Skeletal muscle satellite cell (primary cell): ENCODE results near the gene B4GALNT3.
"Not testable (repeated sequence)": the region's sequence is repeated elsewhere in the genome, so short reads cannot be mapped to it uniquely, and the experiment has no call there.

Experiments
- H3K27me3 ChIP-seq: 2 replicates; pipeline ENCODE4 v1.7.0; 2013; ENCODE audit warnings: low read length; ENCODE audit not compliant: control insufficient read depth, insufficient read depth
- H3K36me3 ChIP-seq: 2 replicates; pipeline ENCODE4 v1.7.0; 2013; ENCODE audit warnings: mild to moderate bottlenecking, control low read depth, low read length; ENCODE audit not compliant: insufficient read depth
- H3K4me1 ChIP-seq: 2 replicates; pipeline ENCODE4 v1.7.0; 2013; ENCODE audit warnings: low read length; ENCODE audit not compliant: control insufficient read depth, insufficient read depth
- H3K4me2 ChIP-seq: 2 replicates; pipeline ENCODE4 v1.7.0; 2013; ENCODE audit warnings: mild to moderate bottlenecking, low read length
- H3K4me3 ChIP-seq: 2 replicates; pipeline ENCODE4 v1.7.0; 2013; ENCODE audit warnings: low read length
- H3K9ac ChIP-seq: 2 replicates; pipeline ENCODE4 v1.7.0; 2013; ENCODE audit warnings: mild to moderate bottlenecking, low read depth, low read length, moderate library complexity
- H3K9me3 ChIP-seq: replicated peaks from 2 replicates; pipeline ENCODE4 v1.7.0; 2013; ENCODE audit warnings: mild to moderate bottlenecking, control low read depth, low read length

The B4GALNT3 gene

DNA sequence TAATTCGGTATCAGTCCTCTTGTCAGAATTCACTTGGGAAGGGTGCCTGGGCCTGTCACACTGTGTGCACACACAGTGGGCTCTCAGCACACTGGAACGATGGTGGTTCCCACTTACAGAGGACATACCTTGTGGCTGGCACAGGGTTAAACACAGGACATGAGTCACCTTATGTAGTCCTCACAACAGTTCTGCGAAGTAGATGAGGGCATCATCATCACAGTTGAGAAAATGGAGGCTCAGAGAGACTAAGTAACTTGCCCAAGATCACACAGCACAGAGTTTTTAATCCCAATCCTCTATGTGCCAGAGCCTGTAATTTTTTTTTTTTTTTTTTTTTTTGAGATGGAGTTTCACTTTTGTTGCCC lies 112.8 kb downstream of the B4GALNT3 start:
- H3K4me3 ChIP-seq: no peak overlapping the region

DNA sequence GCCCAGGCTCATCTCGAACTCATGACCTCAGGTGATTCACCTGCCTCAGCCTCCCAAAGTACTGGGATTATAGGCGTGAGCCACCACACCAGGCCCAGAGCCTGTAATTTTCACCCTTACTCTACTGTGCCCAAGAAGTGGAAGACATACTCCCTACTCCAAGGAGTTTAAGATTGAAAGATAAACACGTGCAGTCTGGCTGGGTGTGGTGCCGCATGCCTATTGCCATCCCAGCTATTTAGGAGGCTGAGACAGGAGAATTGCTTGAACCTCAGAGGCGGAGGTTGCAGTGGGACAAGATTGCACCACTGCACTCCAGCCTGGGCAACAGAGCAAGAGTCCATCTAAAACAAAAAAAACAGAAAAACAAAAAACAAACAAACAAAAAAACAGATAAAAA lies 113.5 kb downstream of the B4GALNT3 start:
- Histone ChIP-seq H3K4me3 (no peak overlapping the region), H3K9me3 (no peaks in the 10 kb centered on the region), H3K4me2 (no peak overlapping the region), H3K27me3 (no peaks in the 10 kb centered on the region), H3K4me1 (peaks cover 44% of the 10 kb centered on the region), H3K9ac (no peak overlapping the region), H3K36me3 (no peaks in the 10 kb centered on the region)

More for the DNA sequence above, 112.8 kb downstream of the B4GALNT3 start:
- Histone ChIP-seq H3K9ac (peak overlapping the region; percentile 30), H3K36me3 (no peaks in the 10 kb centered on the region), H3K4me2 (peak overlapping the region; percentile 91), H3K9me3 (no peaks in the 10 kb centered on the region), H3K27me3 (no peaks in the 10 kb centered on the region), H3K4me1 (peaks cover 44% of the 10 kb centered on the region)

DNA sequence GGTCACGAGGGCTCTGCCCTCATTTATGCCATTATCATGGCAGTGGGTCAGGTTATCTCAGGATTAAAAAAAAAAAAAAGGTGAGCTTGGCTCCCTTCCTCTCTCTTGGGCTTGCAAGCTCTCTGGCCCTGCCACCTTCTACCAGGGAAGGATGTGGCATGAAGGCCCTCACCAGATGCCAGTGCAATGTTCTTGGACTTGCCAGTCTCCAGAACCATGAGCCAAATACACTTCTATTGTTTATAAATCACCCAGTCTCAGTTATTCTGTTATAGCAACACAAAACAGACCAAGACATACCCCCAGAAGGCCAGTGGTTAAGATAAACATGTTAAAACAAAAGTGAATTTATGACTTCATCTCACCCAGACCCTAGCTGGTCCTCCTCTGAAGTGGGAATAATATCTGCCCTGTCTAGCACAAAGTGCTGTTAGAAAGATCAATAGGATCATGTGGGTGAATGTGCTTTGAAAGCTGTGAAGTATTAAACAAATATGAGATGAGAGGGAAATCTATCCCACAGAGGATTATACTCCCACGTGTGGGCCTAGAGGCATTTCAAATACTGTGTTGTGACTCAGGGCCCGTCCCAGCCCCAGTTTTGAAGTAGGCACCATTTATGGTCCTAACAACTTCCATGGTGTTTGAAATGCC lies 114.9 kb downstream of the B4GALNT3 start:
- Histone ChIP-seq H3K4me2 (no peak overlapping the region), H3K9me3 (no peaks in the 10 kb centered on the region), H3K4me3 (no peak overlapping the region), H3K27me3 (no peaks in the 10 kb centered on the region), H3K9ac (no peak overlapping the region), H3K36me3 (no peaks in the 10 kb centered on the region), H3K4me1 (peaks cover 44% of the 10 kb centered on the region)

DNA sequence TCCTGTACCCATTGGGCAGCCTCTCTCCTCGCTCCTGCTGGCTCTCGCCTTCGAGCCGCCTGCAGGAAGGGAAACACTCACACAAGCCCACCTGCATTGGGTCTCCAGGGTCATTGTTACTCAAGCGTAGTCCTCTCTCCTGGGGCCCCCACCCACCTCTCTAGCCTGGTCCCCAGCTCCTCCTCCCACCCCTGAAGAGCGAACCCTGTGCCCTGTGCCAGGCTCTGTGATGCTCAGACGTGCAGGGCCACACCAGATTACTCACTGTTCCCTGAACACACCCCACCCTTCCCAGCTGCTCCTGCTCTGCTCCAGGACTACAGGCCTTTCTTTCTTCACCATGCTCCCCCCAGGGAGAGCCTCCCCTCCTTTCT lies 115.4 kb downstream of the B4GALNT3 start:
- Histone ChIP-seq H3K4me2 (no peak overlapping the region), H3K36me3 (no peaks in the 10 kb centered on the region), H3K9ac (no peak overlapping the region), H3K4me3 (no peak overlapping the region), H3K27me3 (no peaks in the 10 kb centered on the region), H3K4me1 (peaks cover 44% of the 10 kb centered on the region), H3K9me3 (no peaks in the 10 kb centered on the region)

DNA sequence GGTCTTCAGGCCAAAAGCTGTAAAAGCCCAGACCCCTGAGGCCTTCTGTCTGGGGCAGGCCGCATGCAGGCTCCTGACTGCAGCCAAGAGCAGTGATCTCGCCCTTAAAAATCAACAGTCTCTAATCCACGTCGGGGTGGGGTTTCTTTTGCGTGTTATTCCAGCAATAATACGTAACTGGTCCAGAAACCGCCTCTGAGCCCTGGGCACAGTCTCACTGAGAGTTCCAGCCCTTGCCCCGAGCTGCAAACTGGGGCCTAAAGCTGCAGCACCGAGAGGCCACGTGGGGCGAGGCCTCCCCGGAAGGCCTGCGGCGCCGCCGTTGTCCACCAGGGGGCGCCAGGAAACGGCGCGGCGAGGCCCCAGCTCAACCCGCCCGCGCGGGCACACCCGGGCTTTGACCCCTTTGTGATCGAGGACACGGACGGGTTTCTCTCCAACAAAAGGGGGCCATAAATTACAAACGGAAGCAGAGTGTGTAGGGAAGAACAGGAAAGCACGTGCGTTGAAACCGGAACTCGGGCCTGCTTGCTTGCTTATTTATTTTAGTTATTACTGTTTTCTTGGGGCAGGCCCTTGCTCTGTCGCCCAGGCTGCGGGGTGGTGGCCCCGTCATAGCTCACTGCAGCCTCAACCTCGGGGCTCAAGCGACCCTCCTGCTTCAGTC lies 116.3 kb downstream of the B4GALNT3 start:
- no peaks in the 10 kb centered on the region for H3K36me3 ChIP-seq
- peaks cover 37% of the 10 kb centered on the region for H3K4me1 ChIP-seq
- H3K4me2 ChIP-seq: peak overlapping the region; percentile 66
- H3K9ac ChIP-seq: peak overlapping the region; percentile 49
- H3K27me3 ChIP-seq: no peaks in the 10 kb centered on the region
- H3K4me3 ChIP-seq: peak overlapping the region; percentile 28
- no peaks in the 10 kb centered on the region for H3K9me3 ChIP-seq

DNA sequence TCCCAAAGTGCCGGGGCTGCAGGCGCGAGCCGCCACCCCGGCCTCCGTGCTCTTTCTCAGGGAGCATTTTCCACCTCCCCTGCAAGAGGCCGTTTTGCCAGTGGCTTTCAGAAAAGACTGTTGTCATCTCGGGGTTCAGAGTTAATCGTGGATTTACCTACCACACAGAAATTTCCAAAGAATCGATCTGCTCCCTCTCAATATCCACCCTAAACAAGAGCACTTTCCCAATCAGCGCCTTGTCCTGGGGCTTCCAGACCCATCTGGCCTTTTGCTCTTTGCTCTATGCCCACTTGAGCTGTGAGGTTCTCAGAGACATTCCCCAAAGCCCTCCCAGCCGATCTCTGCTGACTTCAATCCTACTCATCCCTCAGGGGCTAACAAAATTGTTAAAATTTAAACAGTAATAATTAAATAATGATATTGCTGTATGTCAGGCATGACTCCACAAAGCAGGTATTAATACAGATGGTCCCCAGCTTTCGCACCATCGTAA lies 116.9 kb downstream of the B4GALNT3 start:
- Histone ChIP-seq H3K27me3 (no peaks in the 10 kb centered on the region), H3K4me2 (peak overlapping the region; percentile 66), H3K9me3 (no peaks in the 10 kb centered on the region), H3K9ac (peak overlapping the region; percentile 49), H3K4me3 (no peak overlapping the region), H3K36me3 (no peaks in the 10 kb centered on the region), H3K4me1 (peaks cover 32% of the 10 kb centered on the region)

DNA sequence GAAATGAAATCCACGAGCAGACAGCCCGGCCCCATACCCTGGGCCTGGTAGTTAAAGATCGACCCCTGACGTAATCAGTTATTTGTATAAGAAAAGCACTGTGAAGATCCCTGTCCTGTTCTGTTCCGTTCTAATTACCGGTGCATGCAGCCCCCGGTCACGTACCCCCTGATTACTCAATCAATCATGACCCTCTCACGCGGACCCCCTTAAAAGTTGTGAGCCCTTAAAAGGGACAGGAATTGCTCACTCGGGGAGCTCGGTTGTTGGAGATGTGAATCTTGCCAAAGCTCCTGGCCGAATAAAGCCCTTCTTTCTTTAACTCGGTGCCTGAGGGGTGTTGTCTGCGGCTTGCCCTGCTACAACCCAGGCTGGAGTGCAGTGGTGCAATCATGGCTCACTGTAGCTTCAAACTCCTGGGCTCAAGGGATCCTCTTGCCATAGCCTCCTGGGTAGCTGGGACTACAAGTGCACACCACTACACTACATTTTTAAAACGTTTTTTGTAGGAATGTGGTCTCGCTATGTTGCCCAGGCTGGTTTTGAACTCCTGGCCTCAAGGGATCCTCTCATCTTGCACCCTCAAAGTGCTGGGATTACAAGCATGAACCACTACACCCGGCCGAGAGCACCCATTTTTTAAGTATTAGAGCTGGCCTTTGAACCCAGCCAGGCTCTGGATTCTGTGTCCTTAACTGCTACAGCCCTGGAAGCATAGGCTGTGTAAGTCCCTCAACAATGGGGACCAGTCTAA lies 118.4 kb downstream of the B4GALNT3 start:
- not testable (repeated sequence) for H3K4me3 ChIP-seq, H3K9ac ChIP-seq, H3K27me3 ChIP-seq, H3K9me3 ChIP-seq, H3K4me2 ChIP-seq, H3K36me3 ChIP-seq
- peaks cover 22% of the 10 kb centered on the region for H3K4me1 ChIP-seq

DNA sequence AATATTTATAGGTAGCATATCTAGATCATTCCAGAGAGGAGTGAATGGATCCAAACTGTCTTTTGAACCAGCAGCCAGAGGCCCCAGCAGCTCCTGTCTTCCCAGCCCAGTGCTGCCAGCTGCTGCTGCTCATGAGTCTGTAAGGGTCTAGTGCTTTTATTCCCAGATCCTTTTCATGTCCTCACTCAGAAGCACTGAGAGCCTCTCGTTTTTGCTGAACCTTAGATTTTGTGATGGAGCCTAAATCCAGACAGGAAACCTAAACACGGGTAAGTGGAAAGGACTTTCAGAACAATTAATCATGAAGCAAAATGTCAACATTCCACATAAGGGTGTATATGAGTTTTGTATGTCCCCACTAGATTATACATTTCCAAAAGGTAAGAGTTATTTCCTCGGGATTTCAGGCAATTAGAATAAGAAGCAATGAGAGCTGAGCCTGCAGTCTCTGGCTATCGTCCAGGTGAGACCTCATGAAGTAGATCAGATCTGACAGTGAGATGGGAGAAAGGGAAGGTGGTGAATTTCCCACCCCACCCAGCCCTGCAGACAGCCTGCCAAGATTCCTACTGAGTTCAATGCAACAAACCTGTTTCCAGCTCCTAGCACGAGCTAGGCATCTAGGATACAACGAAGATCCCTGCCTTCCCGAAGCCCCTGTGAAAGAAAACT lies 119.1 kb downstream of the B4GALNT3 start:
- Histone ChIP-seq H3K9ac (no peak overlapping the region), H3K4me1 (peaks cover 22% of the 10 kb centered on the region), H3K36me3 (no peaks in the 10 kb centered on the region), H3K4me2 (no peak overlapping the region), H3K27me3 (no peaks in the 10 kb centered on the region), H3K9me3 (no peaks in the 10 kb centered on the region), H3K4me3 (no peak overlapping the region)

DNA sequence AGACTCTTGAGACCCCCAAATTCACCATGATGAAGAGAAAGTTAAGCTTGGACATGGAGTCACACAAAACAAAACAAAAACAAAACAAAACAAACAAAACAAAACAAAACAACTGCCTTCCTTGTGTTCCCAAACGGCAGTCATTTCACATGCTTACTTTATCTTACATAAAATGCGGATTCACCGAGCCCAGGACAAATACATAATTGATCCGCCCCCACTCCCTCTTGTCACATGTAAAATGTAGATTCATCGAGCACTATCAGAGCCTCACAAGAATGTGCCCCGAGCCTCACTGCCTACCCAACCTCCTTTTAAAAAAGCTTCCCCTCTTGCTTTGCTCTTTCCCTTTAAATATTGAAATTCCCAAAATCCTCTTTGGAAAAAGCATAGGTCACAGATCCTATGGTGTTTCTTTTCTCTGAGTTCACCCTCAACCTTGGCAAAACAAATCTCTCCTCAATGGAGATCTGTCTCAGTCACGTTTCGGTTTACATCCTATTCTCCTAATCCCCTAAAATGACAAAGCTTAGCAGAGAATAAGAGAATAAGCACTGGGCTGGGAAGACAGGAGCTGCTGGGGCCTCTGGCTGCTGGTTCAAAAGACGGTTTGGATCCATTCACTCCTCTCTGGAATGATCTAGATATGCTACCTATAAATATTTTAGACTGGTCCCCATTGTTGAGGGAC lies 119.8 kb downstream of the B4GALNT3 start:
- no peaks in the 10 kb centered on the region for H3K9me3 ChIP-seq
- no peak overlapping the region for H3K4me2 ChIP-seq

DNA sequence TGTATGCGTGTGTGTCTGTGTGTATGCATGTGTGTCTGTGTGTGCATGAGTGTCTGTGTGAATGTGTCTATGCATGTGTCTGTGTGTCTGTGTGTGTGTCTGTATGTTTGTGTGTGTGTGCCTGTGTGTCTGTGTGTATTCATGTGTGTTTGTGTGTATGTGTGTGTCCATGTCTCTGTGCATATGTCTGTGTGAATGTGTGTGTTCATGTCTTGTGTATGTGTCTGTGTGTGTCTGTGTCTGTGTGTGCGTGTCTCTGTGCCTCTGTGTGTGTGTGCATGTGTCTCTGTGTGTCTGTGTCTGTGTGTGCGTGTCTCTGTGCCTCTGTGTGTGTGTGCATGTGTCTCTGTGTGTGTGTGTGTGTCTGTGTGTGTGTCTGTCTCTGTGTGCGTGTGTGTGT lies 121.1 kb downstream of the B4GALNT3 start:
- Histone ChIP-seq H3K9ac (no peak overlapping the region), H3K4me2 (no peak overlapping the region), H3K9me3 (no peaks in the 10 kb centered on the region), H3K27me3 (no peaks in the 10 kb centered on the region), H3K36me3 (no peaks in the 10 kb centered on the region), H3K4me3 (no peak overlapping the region), H3K4me1 (peaks cover 8% of the 10 kb centered on the region)

More for the DNA sequence above, 119.8 kb downstream of the B4GALNT3 start:
- no peak overlapping the region for H3K4me3 ChIP-seq
- H3K4me1 ChIP-seq: peaks cover 20% of the 10 kb centered on the region
- H3K27me3 ChIP-seq: no peaks in the 10 kb centered on the region
- H3K36me3 ChIP-seq: no peaks in the 10 kb centered on the region
- H3K9ac ChIP-seq: no peak overlapping the region

DNA sequence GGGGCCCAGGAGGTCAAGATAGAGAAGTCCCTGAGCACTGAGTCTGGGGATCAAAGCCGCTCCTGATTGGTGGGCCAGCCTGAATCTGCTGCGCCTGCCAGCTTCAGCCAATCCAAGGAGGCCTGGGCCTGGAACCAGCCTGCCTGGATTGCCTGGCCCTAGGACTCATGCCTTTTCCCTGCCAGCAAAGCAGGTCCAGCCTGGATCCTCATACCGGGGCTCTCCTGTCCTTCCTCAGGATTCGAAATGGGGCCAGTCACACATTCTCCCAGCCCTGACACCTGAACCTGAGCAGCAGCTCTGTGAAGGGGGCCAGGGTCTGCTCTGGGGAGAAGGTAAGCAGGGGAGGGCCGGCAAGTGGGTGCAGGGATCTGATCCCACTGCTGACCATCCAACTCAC lies 121.6 kb downstream of the B4GALNT3 start:
- Histone ChIP-seq H3K4me2 (no peak overlapping the region), H3K36me3 (no peaks in the 10 kb centered on the region), H3K4me3 (no peak overlapping the region), H3K4me1 (peaks cover 4% of the 10 kb centered on the region), H3K9me3 (no peaks in the 10 kb centered on the region), H3K27me3 (no peaks in the 10 kb centered on the region), H3K9ac (no peak overlapping the region)
